Mesendoderm (in vitro differentiated cells): Measurements from ENCODE around the gene CPM.
A peak's percentile ranks its signal among the peaks of the same experiment; 100 is the strongest.

Source experiments
- DNase-seq: peaks from one replicate; pipeline ENCODE4 v3.0.0; 2013
- H2AK5ac ChIP-seq: 2 replicates; pipeline ENCODE4 v1.6.1; 2013; ENCODE audit warnings: low read length, inconsistent platforms
- H2BK120ac ChIP-seq: 2 replicates; pipeline ENCODE4 v1.6.1; 2013; ENCODE audit warnings: low read depth, mild to moderate bottlenecking, low read length, moderate library complexity, mixed read lengths
- H2BK15ac ChIP-seq: replicated peaks from 2 replicates; pipeline ENCODE4 v1.6.1; 2013; ENCODE audit warnings: low read depth, mild to moderate bottlenecking, moderate library complexity
- H2BK5ac ChIP-seq: 2 replicates; pipeline ENCODE4 v1.6.1; 2013; ENCODE audit warnings: low read length, inconsistent platforms
- H3K18ac ChIP-seq: 2 replicates; pipeline ENCODE4 v1.6.1; 2013; ENCODE audit warnings: mild to moderate bottlenecking, low read length, mixed read lengths
- H3K23ac ChIP-seq: one replicate; pipeline ENCODE4 v1.6.1; 2013; ENCODE audit warnings: low read length
- H3K27ac ChIP-seq: 2 replicates; pipeline ENCODE4 v1.5.1; 2013; ENCODE audit warnings: low read depth, mild to moderate bottlenecking, inconsistent platforms, low read length, moderate library complexity
- H3K27me3 ChIP-seq: 2 replicates; pipeline ENCODE4 v1.6.1; 2013; ENCODE audit warnings: low read length, control low read depth, mild to moderate bottlenecking, inconsistent platforms; ENCODE audit not compliant: insufficient read depth, poor library complexity
- H3K36me3 ChIP-seq: 2 replicates; pipeline ENCODE4 v1.6.1; 2013; ENCODE audit warnings: low read length, inconsistent platforms; ENCODE audit not compliant: control insufficient read depth, insufficient read depth
- H3K4ac ChIP-seq: one replicate; pipeline ENCODE4 v1.6.1; 2013; ENCODE audit warnings: low read depth, mild to moderate bottlenecking, low read length, moderate library complexity
- H3K4me1 ChIP-seq: 2 replicates; pipeline ENCODE4 v1.6.1; 2013; ENCODE audit warnings: low read depth, low read length, inconsistent platforms; ENCODE audit not compliant: control insufficient read depth
- H3K4me2 ChIP-seq: 2 replicates; pipeline ENCODE4 v1.6.1; 2013; ENCODE audit warnings: low read length
- H3K4me3 ChIP-seq: 2 replicates; pipeline ENCODE4 v1.5.1; 2013; ENCODE audit warnings: mild to moderate bottlenecking, low read length
- H3K56ac ChIP-seq: one replicate; pipeline ENCODE4 v1.6.1; 2013; ENCODE audit warnings: low read length
- H3K79me1 ChIP-seq: 2 replicates; pipeline ENCODE4 v1.6.1; 2013; ENCODE audit warnings: low read length, inconsistent platforms
- H3K79me2 ChIP-seq: 2 replicates; pipeline ENCODE4 v1.6.1; 2013; ENCODE audit warnings: mild to moderate bottlenecking, low read length; ENCODE audit not compliant: control insufficient read depth, insufficient read depth
- H3K9ac ChIP-seq: 2 replicates; pipeline ENCODE4 v1.6.1; 2013; ENCODE audit warnings: low read length, inconsistent platforms
- H4K5ac ChIP-seq: one replicate; pipeline ENCODE4 v1.6.1; 2013; ENCODE audit warnings: low read length
- H4K8ac ChIP-seq: one replicate; pipeline ENCODE4 v1.6.1; 2013; ENCODE audit warnings: low read depth, mild to moderate bottlenecking, control low read depth, low read length, moderate library complexity
- WGBS: extraction: QIAGEN DNeasy Blood & Tissue Kit; methylation state at CpG from one replicate; pipeline ENCODE4 v1.1.7; 2013; ENCODE audit warnings: low lambda C conversion rate, missing lambda C conversion rate; ENCODE audit not compliant: insufficient coverage; ENCODE audit errors: extremely low coverage; 5-methylcytosine and 5-hydroxymethylcytosine counted together

Gene CPM

GRCh38 chr12:68831751-68832503, 101.0 kb downstream of the CPM start:
- Histone ChIP-seq H3K4me3 (no peak overlapping the region), H2BK5ac (no peak overlapping the region), H3K27ac (no peak overlapping the region), H2BK120ac (no peak overlapping the region), H4K8ac (no peak overlapping the region), H2AK5ac (no peak overlapping the region), H3K27me3 (no peaks in the 10 kb centered on the region), H3K4me1 (peaks cover 3% of the 10 kb centered on the region), H4K5ac (no peak overlapping the region), H3K4ac (no peak overlapping the region), H3K56ac (no peak overlapping the region), H3K36me3 (peaks cover 4% of the 10 kb centered on the region), H3K79me2 (no peaks in the 10 kb centered on the region), H3K9ac (no peak overlapping the region), H3K79me1 (peaks cover 2% of the 10 kb centered on the region), H3K4me2 (no peak overlapping the region), H2BK15ac (no peak overlapping the region), H3K18ac (no peak overlapping the region), H3K23ac (no peak overlapping the region)
- no CpG with 5 or more reads among the region's 14 CpGs for whole genome bisulfite sequencing
- peak; percentile 56 for DNase-seq

- Histone ChIP-seq H3K36me3 (peaks cover 4% of the 10 kb centered on the region), H3K56ac (no peak overlapping the region), H3K9ac (no peak overlapping the region), H3K4me1 (peaks cover 3% of the 10 kb centered on the region), H3K18ac (no peak overlapping the region), H2BK120ac (no peak overlapping the region), H3K23ac (no peak overlapping the region), H4K5ac (no peak overlapping the region), H3K27me3 (no peaks in the 10 kb centered on the region), H3K79me2 (no peaks in the 10 kb centered on the region), H2BK5ac (no peak overlapping the region), H3K4ac (no peak overlapping the region), H2AK5ac (no peak overlapping the region), H2BK15ac (no peak overlapping the region), H3K4me2 (no peak overlapping the region), H3K79me1 (peaks cover 2% of the 10 kb centered on the region), H3K4me3 (no peak overlapping the region), H4K8ac (no peak overlapping the region), H3K27ac (no peak overlapping the region)
- WGBS: no CpG with 5 or more reads among the region's 6 CpGs
- DNase-seq: peak; percentile 59
These were observed 101.7 kb downstream of the CPM start for GRCh38 chr12:68831272-68831671.

GRCh38 chr12:68828672-68829068, 104.3 kb downstream of the CPM start:
- WGBS: no CpG with 5 or more reads among the region's 7 CpGs
- Histone ChIP-seq H3K56ac (no peak overlapping the region), H4K8ac (no peak overlapping the region), H3K4me2 (no peak overlapping the region), H3K23ac (no peak overlapping the region), H4K5ac (no peak overlapping the region), H3K79me1 (peaks cover 2% of the 10 kb centered on the region), H2BK15ac (no peak overlapping the region), H3K4me1 (no peaks in the 10 kb centered on the region), H2AK5ac (no peak overlapping the region), H3K9ac (no peak overlapping the region), H3K36me3 (peaks cover 7% of the 10 kb centered on the region), H3K79me2 (no peaks in the 10 kb centered on the region), H3K4me3 (no peak overlapping the region), H3K18ac (no peak overlapping the region), H2BK120ac (no peak overlapping the region), H3K27ac (no peak overlapping the region), H3K27me3 (no peaks in the 10 kb centered on the region), H2BK5ac (no peak overlapping the region), H3K4ac (no peak overlapping the region)
- no peak for DNase-seq

GRCh38 chr12:68827895-68828671, 104.9 kb downstream of the CPM start:
- H2BK15ac ChIP-seq: no peak overlapping the region
- no CpG with 5 or more reads among the region's 5 CpGs for WGBS
- H2AK5ac ChIP-seq: no peak overlapping the region
- no peaks in the 10 kb centered on the region for H3K4me1 ChIP-seq
- no peak overlapping the region for H3K9ac ChIP-seq
- H3K79me2 ChIP-seq: no peaks in the 10 kb centered on the region
- no peak for DNase-seq
- peaks cover 2% of the 10 kb centered on the region for H3K79me1 ChIP-seq
- no peak overlapping the region for H4K5ac ChIP-seq
- no peak overlapping the region for H3K4me2 ChIP-seq
- no peak overlapping the region for H2BK5ac ChIP-seq
- no peak overlapping the region for H3K18ac ChIP-seq
- H3K27me3 ChIP-seq: no peaks in the 10 kb centered on the region
- H3K4ac ChIP-seq: no peak overlapping the region
- no peak overlapping the region for H4K8ac ChIP-seq
- no peak overlapping the region for H2BK120ac ChIP-seq
- no peak overlapping the region for H3K56ac ChIP-seq
- H3K23ac ChIP-seq: no peak overlapping the region
- peaks cover 8% of the 10 kb centered on the region for H3K36me3 ChIP-seq
- no peak overlapping the region for H3K27ac ChIP-seq
- H3K4me3 ChIP-seq: no peak overlapping the region

GRCh38 chr12:68825569-68826217, 107.3 kb downstream of the CPM start:
- H3K79me1 ChIP-seq: peaks cover 2% of the 10 kb centered on the region
- H3K18ac ChIP-seq: no peak overlapping the region
- no peak overlapping the region for H3K23ac ChIP-seq
- no peaks in the 10 kb centered on the region for H3K27me3 ChIP-seq
- no peak overlapping the region for H3K56ac ChIP-seq
- no peak overlapping the region for H3K9ac ChIP-seq
- H3K36me3 ChIP-seq: peaks cover 7% of the 10 kb centered on the region
- no peak overlapping the region for H2BK120ac ChIP-seq
- H4K8ac ChIP-seq: no peak overlapping the region
- no peak overlapping the region for H3K4ac ChIP-seq
- peaks cover 2% of the 10 kb centered on the region for H3K79me2 ChIP-seq
- WGBS: no CpG with 5 or more reads among the region's 11 CpGs
- DNase-seq: no peak
- H2BK5ac ChIP-seq: no peak overlapping the region
- no peak overlapping the region for H2BK15ac ChIP-seq
- H3K4me1 ChIP-seq: no peaks in the 10 kb centered on the region
- H3K4me3 ChIP-seq: no peak overlapping the region
- no peak overlapping the region for H2AK5ac ChIP-seq
- H3K27ac ChIP-seq: no peak overlapping the region
- no peak overlapping the region for H3K4me2 ChIP-seq
- H4K5ac ChIP-seq: no peak overlapping the region
